NCI-H1092 treated with DMSO at 0.1 percent for 48 hours (cell line): ENCODE measurements around the gene CLCNKB.
"Not testable (repeated sequence)": the region's sequence is repeated elsewhere in the genome, so short reads cannot be mapped to it uniquely, and the experiment has no call there.

Experiments
- DNase-seq: peaks from one replicate; lab custom pipeline; 2025; lab: John Stamatoyannopoulos, UW

The CLCNKB gene

GRCh38 chr1:16061266-16061665 lies 17.7 kb downstream of the CLCNKB start:
- DNase-seq, result no peak

- DNase-seq, result not testable (repeated sequence)
These were observed 18.6 kb downstream of the CLCNKB start for GRCh38 chr1:16061989-16062686.

- DNase-seq, result not testable (repeated sequence)
These were observed 19.1 kb downstream of the CLCNKB start for GRCh38 chr1:16062687-16063075.

GRCh38 chr1:16063226-16063829 lies 19.7 kb downstream of the CLCNKB start:
- DNase-seq, result no peak

GRCh38 chr1:16063921-16064320 lies 20.3 kb downstream of the CLCNKB start:
- no peak for DNase-seq

- no peak for DNase-seq
These were observed 21.1 kb downstream of the CLCNKB start for GRCh38 chr1:16064536-16065268.

GRCh38 chr1:16065269-16065576 lies 21.6 kb downstream of the CLCNKB start:
- no peak for DNase-seq

- no peak for DNase-seq
These were observed 22.7 kb downstream of the CLCNKB start for GRCh38 chr1:16066245-16066644.

GRCh38 chr1:16067127-16067768 lies 23.7 kb downstream of the CLCNKB start:
- no peak for DNase-seq

GRCh38 chr1:16067933-16068332 lies 24.4 kb downstream of the CLCNKB start:
- no peak for DNase-seq

GRCh38 chr1:16068356-16069270 lies 25.0 kb downstream of the CLCNKB start:
- DNase-seq, result peak; percentile 11

- no peak for DNase-seq
These were observed 27.2 kb downstream of the CLCNKB start for GRCh38 chr1:16070640-16071355.

GRCh38 chr1:16071614-16072013 lies 28.0 kb downstream of the CLCNKB start:
- no peak for DNase-seq

- no peak for DNase-seq
These were observed 28.5 kb downstream of the CLCNKB start for GRCh38 chr1:16072095-16072494.

- DNase-seq, result no peak
These were observed 29.3 kb downstream of the CLCNKB start for GRCh38 chr1:16072616-16073484.

- DNase-seq, result no peak
These were observed 30.0 kb downstream of the CLCNKB start, which contains the start of gene FAM131C for GRCh38 chr1:16073490-16074119. Gene FAM131C (minus strand): TSS chr1:16073651. CDS start chr1:16073442, 209 bp downstream.

- no peak for DNase-seq
These were observed 30.6 kb downstream of the CLCNKB start for GRCh38 chr1:16074217-16074616.

GRCh38 chr1:16075337-16076030 lies 31.9 kb downstream of the CLCNKB start:
- no peak for DNase-seq
